ENCODE results near the gene STAP1.
"Not testable (repeated sequence)": the region's sequence is repeated elsewhere in the genome, so short reads cannot be mapped to it uniquely, and the experiment has no call there.

STAP1 gene, protein sequence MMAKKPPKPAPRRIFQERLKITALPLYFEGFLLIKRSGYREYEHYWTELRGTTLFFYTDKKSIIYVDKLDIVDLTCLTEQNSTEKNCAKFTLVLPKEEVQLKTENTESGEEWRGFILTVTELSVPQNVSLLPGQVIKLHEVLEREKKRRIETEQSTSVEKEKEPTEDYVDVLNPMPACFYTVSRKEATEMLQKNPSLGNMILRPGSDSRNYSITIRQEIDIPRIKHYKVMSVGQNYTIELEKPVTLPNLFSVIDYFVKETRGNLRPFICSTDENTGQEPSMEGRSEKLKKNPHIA

GRCh38 chr4:67558493-67558892, at the start of gene STAP1:
TSS of gene STAP1 (plus strand) at chr4:67558727. CDS start at chr4:67558810, 83 bp downstream.
- DNase-seq (ENCODE audit: low spot score) = no peak

DNA sequence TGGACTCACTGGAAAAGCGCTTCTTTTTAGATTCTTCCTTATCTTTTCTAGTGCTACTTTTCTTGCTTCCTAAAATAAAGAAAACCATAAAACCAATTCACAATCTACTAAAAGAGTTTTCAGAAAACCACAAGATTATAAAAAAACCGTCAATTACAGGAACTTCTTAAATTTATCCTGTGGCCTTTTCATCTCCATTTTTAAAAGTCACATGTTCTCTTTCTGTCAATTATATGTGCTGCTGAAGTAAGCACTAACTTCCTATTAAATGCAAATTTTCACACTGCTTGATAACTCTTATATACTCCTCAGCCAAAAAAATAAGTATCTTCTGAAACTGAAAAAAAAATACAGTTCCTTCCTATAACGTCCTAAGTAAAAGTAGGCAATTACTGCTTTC, 46.0 kb upstream of the STAP1 start:
- no peak for DNase-seq (ENCODE audit: low spot score)

DNA sequence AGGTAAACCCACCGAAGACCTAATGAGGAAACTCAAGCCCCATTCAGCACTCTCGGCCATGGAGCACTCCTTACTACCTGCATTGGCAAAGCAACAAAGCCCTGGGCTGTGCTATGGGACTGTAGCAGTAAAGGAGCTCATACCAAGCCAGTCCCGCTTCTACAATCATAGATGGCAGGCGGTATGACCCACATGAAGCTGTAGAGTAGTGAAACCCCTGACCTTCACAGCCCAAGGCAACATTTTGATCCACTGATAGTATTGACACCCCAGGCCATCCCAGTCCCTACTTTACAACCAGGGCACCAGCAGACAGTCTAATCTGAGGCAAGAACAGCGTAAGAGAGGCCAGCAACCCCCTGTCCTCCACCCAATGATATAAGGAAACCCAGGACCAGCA, 38.4 kb upstream of the STAP1 start:
- no peak for DNase-seq (ENCODE audit: low spot score)

DNA sequence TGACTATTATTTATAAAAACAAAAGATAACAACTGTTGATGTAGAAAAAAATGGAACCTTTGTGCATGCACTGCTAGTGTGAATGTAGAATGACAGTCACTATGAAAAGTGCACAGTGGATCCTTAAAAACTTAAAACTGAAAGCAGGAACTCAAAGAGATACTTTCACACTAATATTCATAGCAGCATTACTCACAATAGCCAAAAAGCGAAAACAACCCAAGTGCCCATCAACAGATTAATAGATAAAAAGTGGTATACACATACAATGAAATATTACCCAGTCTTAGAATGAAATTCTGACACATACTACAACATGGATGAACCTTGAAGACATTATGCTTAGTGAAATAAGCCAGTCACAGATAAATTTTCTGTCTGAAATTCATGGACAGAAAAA, 37.0 kb upstream of the STAP1 start:
- DNase-seq (ENCODE audit: low spot score) = no peak

DNA sequence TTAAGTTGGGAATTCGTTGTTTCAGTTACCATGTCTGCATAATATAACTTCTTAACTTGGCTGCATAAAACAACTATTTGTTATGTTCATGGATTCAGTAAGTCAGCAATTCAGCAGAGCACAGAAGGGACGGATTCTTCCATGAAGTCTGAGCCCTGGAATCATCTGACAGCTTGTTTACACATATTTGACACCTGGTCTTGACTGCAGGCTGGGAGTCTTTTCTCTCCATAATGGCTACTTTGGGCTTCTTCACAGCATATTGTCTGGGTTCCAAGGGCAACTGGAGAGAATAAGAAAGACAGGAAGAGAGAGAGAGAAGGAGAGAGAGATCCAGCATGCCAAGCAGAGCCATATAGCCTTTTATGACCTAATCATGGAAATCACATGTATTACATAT, 36.3 kb upstream of the STAP1 start:
- DNase-seq (ENCODE audit: low spot score) = no peak

GRCh38 chr4:67522851-67523671, 35.5 kb upstream of the STAP1 start:
- DNase-seq (ENCODE audit: low spot score) = no peak

DNA sequence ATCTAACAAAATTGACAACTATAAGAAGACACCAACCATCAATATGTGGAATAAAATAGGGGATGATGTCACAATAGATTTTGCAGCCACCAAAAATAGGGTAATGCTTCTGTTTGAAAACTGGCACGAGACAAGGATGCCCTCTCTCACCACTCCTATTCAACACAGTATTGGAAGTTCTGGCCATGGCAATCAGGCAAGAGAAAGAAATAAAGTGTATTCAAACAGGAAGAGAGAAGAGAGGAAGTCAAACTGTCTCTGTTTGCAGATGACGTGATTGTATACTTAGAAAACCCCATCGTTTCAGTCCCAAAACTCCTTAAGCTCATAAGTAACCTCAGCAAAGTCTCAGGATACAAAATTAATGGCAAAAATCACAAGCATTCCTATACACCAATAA, 34.4 kb upstream of the STAP1 start:
- not testable (repeated sequence) for DNase-seq (ENCODE audit: low spot score)

- DNase-seq (ENCODE audit: low spot score) = no peak
These were observed 27.1 kb upstream of the STAP1 start for GRCh38 chr4:67531379-67531962.

GRCh38 chr4:67532397-67532796, 26.1 kb upstream of the STAP1 start:
- not testable (repeated sequence) for DNase-seq (ENCODE audit: low spot score)

DNA sequence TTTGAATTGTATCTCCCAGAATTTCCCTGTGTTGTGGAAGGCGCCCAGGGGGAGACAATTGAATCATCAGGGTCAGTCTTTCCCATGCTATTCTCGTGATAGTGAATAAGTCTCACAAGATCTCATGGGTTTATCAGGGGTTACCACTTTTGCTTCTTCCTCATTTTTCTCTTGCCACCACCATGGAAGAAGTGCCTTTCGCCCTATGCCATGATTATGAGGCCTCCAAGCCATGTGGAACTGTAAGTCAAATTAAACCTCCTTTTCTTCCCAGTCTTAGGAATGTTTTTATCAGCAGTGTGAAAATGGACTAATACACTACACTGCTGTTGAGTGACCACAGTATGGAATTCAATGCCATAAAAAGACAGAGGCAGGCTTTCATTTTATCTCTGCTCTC, 25.4 kb upstream of the STAP1 start:
- no peak for DNase-seq (ENCODE audit: low spot score)

GRCh38 chr4:67535280-67535840, 23.2 kb upstream of the STAP1 start:
- no peak for DNase-seq (ENCODE audit: low spot score)

DNA sequence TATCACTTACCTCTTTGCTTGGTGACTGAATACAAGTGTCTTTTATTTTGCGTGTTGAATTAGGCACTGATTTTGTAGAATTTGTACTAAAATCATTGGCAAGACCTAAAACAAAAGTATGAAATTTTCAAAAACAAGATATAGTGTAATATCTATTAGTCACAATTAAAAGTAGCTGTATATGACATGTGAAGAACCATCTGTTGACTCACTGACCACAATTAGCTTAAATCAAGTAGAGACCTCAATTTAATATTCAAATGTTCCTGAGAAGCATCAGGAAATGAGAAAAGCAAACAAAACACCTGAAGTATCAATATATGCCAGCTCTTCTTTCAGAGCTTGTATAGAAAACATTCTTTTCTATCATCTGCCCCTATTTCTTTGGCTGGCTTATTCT, 18.7 kb upstream of the STAP1 start:
- DNase-seq (ENCODE audit: low spot score) = no peak

GRCh38 chr4:67542076-67542475, 16.5 kb upstream of the STAP1 start:
- DNase-seq (ENCODE audit: low spot score) = no peak

DNA sequence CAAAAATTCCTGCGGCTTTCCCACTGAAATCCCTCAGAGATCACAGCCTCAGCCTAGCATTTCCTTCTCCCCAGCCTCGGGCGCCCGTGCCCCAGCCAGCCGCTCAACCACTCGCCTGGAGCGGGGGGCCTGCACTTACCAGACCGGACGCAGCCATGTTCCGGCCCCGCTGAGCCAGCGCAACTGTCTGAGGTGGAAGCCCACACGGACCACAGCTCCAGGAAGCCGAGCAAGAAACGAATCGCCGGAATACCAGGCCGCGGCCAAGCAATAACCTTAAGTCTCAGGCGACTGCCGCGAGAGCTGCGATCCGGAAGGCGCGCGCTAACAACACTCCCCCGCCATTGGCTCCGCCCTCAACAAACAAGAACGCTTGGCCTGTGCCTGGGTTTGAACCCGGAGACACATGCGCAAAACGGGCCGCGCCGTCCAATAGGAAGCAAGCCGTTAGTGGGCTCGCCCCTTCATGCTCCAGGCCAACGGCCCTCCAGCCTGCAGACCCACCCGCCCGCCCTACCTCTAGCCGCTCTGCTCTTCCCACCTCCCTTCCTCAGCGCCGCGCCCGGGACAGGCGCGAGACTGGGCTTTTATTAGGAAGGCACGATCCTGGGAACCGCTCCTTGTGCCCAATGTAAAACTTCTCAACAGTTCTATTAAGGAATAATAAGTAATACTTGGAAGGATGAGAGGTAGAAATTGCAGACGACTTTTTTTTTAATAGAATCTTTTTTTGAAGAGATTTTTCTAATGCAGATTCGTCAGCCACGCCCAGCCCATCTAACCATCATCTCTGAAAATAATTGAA, 13.1 kb upstream of the STAP1 start, which contains the start of gene CENPC:
TSS of gene CENPC (minus strand) at position 305 of the 805 bp plus-strand sequence. CDS start at position 157, 148 bp downstream.
- DNase-seq (ENCODE audit: low spot score) = peak; percentile 96

DNA sequence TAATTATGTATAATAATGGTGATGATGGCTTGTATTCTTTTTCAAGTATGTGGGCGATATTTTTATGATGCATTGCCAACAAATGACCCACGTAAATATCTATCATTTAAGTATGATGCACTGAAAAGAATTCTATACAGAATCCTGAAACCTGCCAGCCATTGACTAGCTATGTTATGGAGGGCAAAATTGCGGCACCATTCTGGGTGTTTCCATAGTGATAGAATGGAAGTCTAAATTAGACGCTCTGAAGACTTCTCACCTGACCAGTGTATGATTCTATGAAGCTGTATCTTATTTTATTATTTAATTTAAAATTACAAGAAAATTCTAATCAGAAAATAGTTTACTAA, 12.5 kb upstream of the STAP1 start:
- no peak for DNase-seq (ENCODE audit: low spot score)

- no peak for DNase-seq (ENCODE audit: low spot score)
These were observed 11.6 kb upstream of the STAP1 start for GRCh38 chr4:67546971-67547370.

DNA sequence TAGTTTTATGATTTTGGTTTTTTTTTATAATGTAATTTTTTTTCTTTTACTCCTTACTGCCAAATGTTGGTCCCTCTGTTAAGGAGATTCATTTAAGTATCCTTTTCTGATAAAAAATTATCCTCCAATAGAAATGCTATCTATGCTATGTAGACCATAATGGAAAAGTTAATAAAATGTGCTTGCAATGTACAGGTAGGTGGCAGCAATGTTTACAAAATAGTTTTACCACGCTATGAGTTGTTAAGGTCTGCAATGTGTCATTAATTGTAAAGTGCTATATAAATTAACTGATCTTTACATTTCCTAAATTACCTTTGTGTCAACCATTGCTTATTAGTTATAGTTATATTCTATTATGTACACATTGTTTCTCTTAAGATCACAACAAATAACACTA, 9.4 kb upstream of the STAP1 start:
- peak; percentile 34 for DNase-seq (ENCODE audit: low spot score)

GRCh38 chr4:67550451-67550850, 8.1 kb upstream of the STAP1 start:
- no peak for DNase-seq (ENCODE audit: low spot score)

DNA sequence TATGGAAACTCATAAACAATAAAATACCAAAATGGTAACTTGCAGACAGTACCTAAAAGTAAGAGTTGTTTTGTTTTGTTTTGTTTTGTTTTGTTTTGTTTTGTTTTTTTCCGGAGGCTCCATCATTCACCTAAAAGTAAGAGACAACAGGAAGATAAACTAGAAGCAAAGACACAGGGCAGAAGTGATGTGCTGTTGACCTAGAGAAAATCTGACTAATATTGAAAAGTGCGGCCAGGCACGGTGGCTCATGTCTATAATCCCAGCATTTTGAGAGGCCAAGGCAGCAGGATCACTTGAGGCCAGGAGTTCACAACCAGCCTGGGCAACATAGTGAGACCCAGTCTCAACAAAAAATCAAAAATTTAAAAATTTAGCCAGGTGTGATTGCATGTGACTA, 7.7 kb upstream of the STAP1 start:
- no peak for DNase-seq (ENCODE audit: low spot score)

GRCh38 chr4:67552146-67552792, 6.3 kb upstream of the STAP1 start:
- not testable (repeated sequence) for DNase-seq (ENCODE audit: low spot score)

DNA sequence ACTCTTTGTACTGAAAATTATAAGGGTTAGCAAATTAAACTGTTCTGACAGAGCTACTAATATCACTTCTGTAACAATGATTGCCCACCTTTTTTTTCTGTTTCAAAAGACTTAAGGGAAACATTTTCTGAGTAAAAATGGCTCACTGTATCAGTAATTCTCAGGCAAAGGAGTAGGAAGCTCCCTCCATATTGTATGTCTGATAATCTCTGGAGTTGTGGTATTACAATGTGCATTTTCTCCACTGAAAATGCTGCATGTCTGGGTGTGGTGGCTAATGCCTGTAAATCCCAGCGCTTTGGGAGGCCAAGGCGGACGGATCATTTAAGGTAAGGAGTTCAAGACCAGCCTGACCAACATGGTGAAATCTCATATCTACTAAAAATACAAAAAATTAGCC, 4.4 kb upstream of the STAP1 start:
- DNase-seq (ENCODE audit: low spot score) = no peak

Measured in LoVo (cell line).